Peyer's patch (tissue), 4 donors: ENCODE results near the gene LTBP4.

Experiments used
- CTCF ChIP-seq, 6 experiments: fragments of 450-650 bp in 4 of 6; fragments of 200-600 bp in 2 of 6; sonication (generic) in 1 of 6; IDR thresholded peaks; one replicate each; pipeline ENCODE4 v1.5.1; 2017 to 2019; ENCODE audit warnings: antibody characterized with exemption in 6 of 6, mild to moderate bottlenecking in 3 of 6, moderate library complexity in 1 of 6
- POLR2A ChIP-seq, 2 donors: fragments of 450-650 bp; IDR thresholded peaks; one replicate each; pipeline ENCODE4 v1.5.1; 2017; ENCODE audit warnings: antibody characterized with exemption in 2 of 2, mild to moderate bottlenecking in 2 of 2, moderate library complexity in 2 of 2

DNA sequence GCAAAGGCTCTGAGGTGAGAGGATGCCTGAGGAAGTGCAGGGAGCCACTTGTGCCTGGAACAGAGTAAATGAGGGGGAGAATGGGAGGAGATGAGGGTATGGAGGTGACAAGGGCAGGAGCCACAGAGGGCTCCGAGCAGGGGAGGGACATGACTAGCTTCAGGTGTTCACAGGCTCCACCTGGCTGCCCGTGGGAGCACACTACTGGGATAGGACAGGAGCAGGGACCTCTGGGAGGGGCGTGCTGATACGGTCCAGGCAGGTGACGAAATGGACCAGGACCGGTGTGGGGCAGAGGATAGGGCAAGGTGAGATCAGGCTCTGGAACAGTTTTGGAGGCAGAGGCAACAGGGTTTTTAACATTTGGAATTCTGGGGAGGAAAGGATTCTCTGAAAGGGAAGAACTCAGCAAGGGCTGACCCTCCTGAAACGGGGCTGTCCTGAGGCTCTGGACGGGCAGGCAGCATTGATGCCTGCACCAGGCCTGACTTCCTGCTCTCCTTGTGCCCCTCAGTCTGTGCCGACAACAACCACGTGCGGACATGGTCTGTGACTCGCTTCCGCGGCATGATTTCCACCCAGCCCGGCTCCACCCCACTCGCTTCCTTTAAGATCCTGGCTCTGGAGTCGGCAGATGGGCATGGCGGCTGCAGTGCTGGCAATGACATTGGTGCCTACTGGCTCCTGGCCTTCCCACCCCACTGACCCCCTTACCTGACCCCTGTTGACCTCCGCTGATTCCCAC lies 12.9 kb upstream of the LTBP4 start:
- TF ChIP-seq CTCF (IDR thresholded peaks at IDR 0.05) (no peak), POLR2A (IDR thresholded peaks at IDR 0.05) (no peak)
